Measurements from ENCODE around the gene RNASE12.

Gene RNASE12, protein sequence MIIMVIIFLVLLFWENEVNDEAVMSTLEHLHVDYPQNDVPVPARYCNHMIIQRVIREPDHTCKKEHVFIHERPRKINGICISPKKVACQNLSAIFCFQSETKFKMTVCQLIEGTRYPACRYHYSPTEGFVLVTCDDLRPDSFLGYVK

DNA sequence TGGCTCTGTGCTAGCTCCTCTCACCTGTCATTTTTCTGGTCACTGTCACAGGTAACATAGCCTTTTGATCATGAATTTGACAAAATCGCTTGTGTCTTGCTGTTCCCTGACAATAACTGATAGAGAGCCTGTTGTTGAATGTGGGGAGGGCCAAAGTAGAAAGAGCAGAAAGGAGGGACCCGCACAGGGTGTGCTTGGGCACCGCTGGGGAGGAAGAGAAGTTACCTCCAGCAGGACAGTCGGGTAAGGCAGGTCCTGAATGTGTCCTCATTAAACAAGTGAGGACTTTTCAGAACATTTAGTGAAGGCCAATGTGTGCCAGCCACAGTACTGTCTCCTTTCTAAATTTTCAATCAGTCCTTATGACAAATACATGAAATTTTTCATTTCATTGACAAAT is at the start of gene RNASE12:
RNASE12 (minus strand) TSS at position 142 of the 400 bp plus-strand sequence. CDS start 653 bp downstream, outside the sequence.
- H3K27ac ChIP-seq: no peak within 1 kb of the TSS
- peaks cover 2% of the 10 kb centered on the region for H3K9me3 ChIP-seq (ENCODE audit: severe bottlenecking)
- H3K4me3 ChIP-seq (ENCODE audit: low read depth, low read length): no peak within 1 kb of the TSS
- TF ChIP-seq, protein P1, sequence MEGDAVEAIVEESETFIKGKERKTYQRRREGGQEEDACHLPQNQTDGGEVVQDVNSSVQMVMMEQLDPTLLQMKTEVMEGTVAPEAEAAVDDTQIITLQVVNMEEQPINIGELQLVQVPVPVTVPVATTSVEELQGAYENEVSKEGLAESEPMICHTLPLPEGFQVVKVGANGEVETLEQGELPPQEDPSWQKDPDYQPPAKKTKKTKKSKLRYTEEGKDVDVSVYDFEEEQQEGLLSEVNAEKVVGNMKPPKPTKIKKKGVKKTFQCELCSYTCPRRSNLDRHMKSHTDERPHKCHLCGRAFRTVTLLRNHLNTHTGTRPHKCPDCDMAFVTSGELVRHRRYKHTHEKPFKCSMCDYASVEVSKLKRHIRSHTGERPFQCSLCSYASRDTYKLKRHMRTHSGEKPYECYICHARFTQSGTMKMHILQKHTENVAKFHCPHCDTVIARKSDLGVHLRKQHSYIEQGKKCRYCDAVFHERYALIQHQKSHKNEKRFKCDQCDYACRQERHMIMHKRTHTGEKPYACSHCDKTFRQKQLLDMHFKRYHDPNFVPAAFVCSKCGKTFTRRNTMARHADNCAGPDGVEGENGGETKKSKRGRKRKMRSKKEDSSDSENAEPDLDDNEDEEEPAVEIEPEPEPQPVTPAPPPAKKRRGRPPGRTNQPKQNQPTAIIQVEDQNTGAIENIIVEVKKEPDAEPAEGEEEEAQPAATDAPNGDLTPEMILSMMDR (IDR thresholded peaks at IDR 0.05; ENCODE audit: low read depth, low read length): no peak
- H3K36me3 ChIP-seq: no peaks in the 10 kb centered on the region
- H3K27me3 ChIP-seq (ENCODE audit: insufficient read depth, low read depth, severe bottlenecking): peaks cover 72% of the 10 kb centered on the region
- no peak for DNase-seq

DNA sequence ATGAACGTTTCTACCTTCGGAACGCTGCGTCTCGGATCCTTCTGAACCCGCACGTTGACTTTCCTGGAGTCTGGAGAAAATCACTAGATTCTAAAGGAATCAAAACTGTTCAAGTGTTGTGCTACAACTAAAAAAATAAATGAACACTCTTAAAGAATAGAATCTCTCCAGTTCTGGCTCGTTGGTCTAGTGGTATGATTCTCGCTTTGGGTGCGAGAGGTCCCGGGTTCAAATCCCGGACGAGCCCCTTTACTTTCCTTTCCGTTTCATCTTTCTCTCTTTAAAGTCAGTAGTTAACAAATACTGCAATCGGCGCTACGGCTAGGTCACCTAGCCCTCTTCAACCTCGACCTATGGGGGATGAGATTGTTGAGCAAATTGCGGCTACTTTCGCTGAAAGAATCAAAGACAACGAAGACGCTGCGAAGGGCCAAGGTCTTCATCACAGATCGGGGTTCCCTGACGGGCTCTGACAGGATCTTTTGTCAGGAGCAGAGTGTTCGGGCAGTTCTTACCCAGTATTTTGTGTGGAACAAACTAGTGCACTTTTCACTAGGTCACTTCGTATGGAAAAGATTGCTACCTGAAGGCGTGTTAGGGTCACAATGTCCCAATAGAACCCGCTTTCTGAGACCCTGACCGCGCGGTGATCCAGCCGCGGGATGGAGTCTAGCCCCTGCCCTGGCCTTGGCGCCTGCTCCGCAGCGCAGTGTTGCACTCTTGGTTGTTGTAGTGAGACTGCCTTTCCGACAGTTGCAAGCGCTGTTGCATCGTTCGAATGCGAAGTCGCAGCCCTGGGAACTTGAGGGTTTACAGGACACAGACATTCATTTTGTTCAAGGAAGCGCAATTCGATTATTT is 41.9 kb upstream of the RNASE12 start:
- Histone ChIP-seq H3K36me3 (no peaks in the 10 kb centered on the region), H3K9me3 (ENCODE audit: severe bottlenecking) (peaks cover 16% of the 10 kb centered on the region), H3K27me3 (ENCODE audit: insufficient read depth, low read depth, severe bottlenecking) (peaks cover 93% of the 10 kb centered on the region), H3K27ac (no peak overlapping the region), H3K4me3 (ENCODE audit: low read depth, low read length) (no peak overlapping the region)
- TF ChIP-seq, protein P1 (IDR thresholded peaks at IDR 0.05; ENCODE audit: low read depth, low read length): no peak
- no peak for DNase-seq

DNA sequence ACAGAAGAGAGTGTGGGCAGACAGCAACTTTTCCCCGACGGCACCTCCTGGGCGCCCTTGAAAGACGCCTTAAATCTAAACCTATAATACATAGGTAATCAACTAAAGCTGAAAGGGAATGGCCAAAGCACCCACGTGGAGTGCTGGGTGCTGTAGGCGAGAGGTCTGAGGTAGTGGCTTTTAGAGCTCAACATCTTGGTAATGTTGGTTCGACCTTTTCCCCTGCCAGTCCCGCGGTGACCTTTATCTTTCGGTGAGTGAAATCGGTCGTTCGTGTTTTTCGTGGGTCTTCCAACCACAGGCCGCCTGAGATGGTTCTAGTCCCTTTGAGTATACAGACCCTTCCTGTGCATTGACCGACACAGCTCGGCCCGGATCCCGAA is 41.3 kb upstream of the RNASE12 start:
- DNase-seq: no peak
- no peak overlapping the region for H3K4me3 ChIP-seq (ENCODE audit: low read depth, low read length)
- no peaks in the 10 kb centered on the region for H3K36me3 ChIP-seq
- no peak overlapping the region for H3K27ac ChIP-seq
- H3K9me3 ChIP-seq (ENCODE audit: severe bottlenecking): peaks cover 16% of the 10 kb centered on the region
- TF ChIP-seq, protein P1 (IDR thresholded peaks at IDR 0.05; ENCODE audit: low read depth, low read length): no peak
- peaks cover 93% of the 10 kb centered on the region for H3K27me3 ChIP-seq (ENCODE audit: insufficient read depth, low read depth, severe bottlenecking)

DNA sequence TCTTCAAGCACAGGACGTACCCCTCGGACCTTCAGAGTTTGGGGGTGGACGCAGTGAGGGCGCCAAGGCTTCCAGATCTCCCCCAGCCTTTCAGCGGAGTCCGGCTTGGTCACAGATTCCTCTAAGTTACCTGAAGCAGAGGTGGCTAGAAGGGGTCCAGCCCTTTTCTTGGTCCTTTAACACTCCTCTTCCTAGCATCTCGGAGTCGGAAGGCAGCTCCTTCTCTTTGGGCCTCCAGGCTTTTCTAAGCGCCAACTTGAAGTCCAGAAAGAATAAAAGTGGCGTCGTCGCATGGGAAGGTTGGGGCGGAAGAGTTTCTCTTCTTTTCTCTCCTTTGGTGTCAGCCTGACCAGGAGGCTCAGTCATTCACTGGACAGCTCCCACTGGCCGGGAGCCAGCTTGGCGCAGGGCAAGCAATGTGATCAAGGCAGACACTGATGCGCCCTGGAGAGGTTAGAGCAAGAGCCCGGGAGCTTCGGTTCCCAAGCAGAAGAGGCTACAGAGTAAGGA is 40.8 kb upstream of the RNASE12 start:
- no peaks in the 10 kb centered on the region for H3K36me3 ChIP-seq
- H3K4me3 ChIP-seq (ENCODE audit: low read depth, low read length): no peak overlapping the region
- H3K9me3 ChIP-seq (ENCODE audit: severe bottlenecking): peaks cover 16% of the 10 kb centered on the region
- peaks cover 92% of the 10 kb centered on the region for H3K27me3 ChIP-seq (ENCODE audit: insufficient read depth, low read depth, severe bottlenecking)
- H3K27ac ChIP-seq: no peak overlapping the region
- no peak for DNase-seq
- TF ChIP-seq, protein P1 (IDR thresholded peaks at IDR 0.05; ENCODE audit: low read depth, low read length): no peak

DNA sequence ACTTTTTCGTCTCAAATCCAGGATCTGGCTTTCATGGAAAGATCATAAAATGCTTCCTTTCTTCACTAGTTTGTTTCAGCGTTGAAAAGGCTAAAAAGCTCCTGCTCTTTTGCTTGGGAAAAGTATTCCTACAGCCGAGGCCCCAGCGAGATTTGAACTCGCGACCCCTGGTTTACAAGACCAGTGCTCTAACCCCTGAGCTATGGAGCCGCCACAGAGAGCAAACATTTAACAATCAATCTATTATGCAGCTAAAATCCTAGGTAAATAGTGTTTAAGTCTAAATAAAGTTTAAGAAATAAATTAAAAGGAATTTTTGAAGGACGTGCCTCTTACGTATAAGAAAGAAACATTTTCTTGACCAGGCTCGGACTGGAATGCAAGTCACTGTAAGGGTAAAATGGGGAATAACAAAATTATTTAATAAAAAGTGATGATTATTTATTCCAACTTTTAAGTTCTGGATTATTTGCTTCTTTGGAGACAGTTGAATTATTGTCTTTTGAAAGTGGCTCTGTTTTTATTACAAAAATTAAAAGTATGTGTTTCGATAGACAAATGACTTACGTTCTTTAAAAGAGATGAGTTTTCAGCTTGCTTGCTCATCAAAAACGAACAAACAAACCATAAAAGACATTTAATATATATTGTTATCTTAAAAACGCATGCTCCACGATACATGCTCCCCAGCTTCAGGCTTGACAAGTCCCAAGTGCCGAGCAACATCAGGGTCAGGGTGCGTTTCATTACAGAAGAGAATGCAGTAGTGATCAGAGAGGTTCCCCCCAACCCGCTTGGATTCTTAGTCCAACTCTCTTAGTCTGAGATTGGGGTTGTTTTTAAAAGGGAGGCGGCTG is 40.1 kb upstream of the RNASE12 start:
- TF ChIP-seq, protein P1 (IDR thresholded peaks at IDR 0.05; ENCODE audit: low read depth, low read length): no peak
- Histone ChIP-seq H3K9me3 (ENCODE audit: severe bottlenecking) (peaks cover 14% of the 10 kb centered on the region), H3K4me3 (ENCODE audit: low read depth, low read length) (no peak overlapping the region), H3K27me3 (ENCODE audit: insufficient read depth, low read depth, severe bottlenecking) (peaks cover 92% of the 10 kb centered on the region), H3K36me3 (no peaks in the 10 kb centered on the region), H3K27ac (no peak overlapping the region)
- DNase-seq: no peak

Measured in WERI-Rb-1 (cell line).